WTC11 (cell line): ENCODE measurements around the gene KCNJ6.

Source experiments
- PRRX2 ChIP-seq: fragments of 250-450 bp; sonication (Bioruptor Pico); IDR thresholded peaks from 2 replicates; pipeline ENCODE4 v1.8.0; 2021; ENCODE audit warnings: mild to moderate bottlenecking
- TF ChIP-seq, protein P1 (sequence below): sonication (generic); formaldehyde crosslinking; IDR thresholded peaks from 2 replicates; pipeline ENCODE4 v1.8.0; 2022; ENCODE audit warnings: mild to moderate bottlenecking, missing genetic modification reagents
- TF ChIP-seq, protein P2 (sequence below): fragments of 200-600 bp; IDR thresholded peaks from 2 replicates; pipeline ENCODE4 v1.8.0; 2022; ENCODE audit warnings: antibody characterized with exemption

DNA sequence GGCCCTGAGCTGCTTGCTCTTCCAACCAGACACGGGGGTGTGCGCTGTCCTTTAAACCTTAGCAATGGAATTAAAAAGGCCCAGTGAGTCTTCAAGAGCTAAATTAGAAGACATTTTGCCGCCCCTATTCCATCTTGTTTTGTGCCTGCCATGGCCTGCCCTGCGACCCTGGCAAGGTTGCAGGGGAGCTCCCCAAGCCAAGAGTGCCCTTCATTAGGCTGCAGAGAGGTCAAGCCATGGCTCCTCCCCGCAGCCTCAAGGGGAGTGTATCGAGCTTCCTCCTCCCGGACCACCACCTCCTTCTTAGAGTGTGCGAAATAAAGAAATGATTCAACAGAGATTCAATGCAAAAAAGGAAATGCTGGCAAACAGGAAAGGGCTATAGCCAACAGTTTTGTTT is 293.5 kb downstream of the KCNJ6 start:
- no peak for TF ChIP-seq PRRX2 (CRISPR knock-in tag)
- TF ChIP-seq, protein P1, sequence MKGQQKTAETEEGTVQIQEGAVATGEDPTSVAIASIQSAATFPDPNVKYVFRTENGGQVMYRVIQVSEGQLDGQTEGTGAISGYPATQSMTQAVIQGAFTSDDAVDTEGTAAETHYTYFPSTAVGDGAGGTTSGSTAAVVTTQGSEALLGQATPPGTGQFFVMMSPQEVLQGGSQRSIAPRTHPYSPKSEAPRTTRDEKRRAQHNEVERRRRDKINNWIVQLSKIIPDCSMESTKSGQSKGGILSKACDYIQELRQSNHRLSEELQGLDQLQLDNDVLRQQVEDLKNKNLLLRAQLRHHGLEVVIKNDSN (CRISPR knock-in tag): no peak
- TF ChIP-seq, protein P2, sequence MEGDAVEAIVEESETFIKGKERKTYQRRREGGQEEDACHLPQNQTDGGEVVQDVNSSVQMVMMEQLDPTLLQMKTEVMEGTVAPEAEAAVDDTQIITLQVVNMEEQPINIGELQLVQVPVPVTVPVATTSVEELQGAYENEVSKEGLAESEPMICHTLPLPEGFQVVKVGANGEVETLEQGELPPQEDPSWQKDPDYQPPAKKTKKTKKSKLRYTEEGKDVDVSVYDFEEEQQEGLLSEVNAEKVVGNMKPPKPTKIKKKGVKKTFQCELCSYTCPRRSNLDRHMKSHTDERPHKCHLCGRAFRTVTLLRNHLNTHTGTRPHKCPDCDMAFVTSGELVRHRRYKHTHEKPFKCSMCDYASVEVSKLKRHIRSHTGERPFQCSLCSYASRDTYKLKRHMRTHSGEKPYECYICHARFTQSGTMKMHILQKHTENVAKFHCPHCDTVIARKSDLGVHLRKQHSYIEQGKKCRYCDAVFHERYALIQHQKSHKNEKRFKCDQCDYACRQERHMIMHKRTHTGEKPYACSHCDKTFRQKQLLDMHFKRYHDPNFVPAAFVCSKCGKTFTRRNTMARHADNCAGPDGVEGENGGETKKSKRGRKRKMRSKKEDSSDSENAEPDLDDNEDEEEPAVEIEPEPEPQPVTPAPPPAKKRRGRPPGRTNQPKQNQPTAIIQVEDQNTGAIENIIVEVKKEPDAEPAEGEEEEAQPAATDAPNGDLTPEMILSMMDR: no peak
